ENCODE data around the gene JSRP1.
A peak's percentile ranks its signal among the peaks of the same experiment; 100 is the strongest.

The JSRP1 gene, protein sequence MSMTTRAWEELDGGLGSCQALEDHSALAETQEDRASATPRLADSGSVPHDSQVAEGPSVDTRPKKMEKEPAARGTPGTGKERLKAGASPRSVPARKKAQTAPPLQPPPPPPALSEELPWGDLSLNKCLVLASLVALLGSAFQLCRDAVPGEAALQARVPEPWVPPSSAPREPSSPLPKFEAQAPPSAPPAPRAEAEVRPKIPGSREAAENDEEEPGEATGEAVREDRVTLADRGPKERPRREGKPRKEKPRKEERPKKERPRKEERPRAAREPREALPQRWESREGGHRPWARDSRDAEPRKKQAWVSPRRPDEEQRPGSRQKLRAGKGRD

GRCh38 chr19:2255982-2256685 is at the start of gene JSRP1:
TSS of gene JSRP1 (minus strand) at chr19:2256417. CDS start at chr19:2255314, 1,103 bp downstream.
- DNase-seq: no peak

DNA sequence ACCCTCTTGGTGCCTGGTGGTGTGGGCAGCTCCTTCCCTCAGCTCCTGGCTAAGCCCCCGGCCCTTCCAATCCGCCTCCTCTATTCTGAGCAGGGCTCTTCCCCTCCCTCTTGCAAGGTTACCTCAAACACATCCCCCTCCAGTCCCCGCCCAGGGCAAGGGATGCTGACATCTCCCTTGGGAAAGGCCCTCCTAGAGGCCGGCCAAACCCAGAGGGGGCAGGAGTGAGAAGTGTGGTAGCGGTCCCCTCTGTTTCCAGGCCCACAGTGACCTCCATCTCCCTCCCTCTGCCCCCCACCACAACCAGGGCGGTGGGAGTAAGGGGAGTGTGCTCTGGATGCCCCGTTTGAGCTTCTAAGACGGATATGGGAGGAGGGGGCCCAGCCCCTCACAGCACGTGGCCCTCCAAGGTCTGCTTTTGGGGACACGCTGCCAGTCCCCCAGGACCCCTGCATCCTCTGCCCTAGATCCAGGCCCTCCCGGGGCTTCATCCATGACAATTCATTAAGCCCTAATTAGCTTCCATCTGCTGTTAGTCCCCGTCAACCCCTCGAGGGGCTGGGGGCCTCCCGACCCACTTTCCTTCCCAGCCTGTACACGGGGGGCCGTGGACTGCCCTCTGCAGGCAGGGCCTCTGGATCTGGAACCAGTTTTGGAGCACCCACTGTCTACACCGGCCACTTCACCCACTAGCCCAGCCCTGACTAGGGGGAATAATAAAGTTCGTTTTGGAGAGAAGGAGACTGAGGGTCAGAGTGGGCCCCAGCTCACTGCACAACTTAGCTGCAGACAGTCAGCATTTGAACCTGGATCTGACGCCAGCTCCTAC is 49.4 kb upstream of the JSRP1 start:
- DNase-seq: no peak

DNA sequence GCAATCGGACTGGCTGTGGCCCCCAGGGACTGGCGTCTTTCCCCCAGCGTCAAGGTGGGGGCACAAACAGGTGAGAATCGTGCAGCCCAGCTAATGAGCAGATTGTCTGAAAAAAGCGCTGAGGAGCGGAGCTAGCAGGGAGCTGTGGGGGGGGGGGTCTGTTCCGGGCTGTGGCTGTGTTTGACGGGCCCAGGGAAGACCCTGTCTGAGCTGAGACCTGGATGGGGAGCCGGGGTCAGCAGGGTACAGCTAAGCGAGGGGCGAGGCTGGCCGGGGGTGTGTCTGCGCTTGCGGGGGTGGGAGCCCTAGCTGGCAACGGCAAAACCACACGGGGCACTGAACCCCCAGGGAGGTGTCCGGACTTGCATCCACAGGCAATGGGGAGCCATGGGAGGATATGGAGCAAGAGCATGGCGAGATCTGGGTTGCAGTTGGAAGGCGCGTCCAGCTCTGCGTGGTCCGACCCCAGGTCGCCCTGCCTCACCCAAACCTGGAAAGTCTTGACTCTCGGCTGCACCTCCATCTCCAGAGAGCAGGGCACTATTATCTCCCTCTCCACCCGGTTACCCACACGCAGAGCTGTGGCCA is 47.1 kb upstream of the JSRP1 start:
- DNase-seq: no peak

DNA sequence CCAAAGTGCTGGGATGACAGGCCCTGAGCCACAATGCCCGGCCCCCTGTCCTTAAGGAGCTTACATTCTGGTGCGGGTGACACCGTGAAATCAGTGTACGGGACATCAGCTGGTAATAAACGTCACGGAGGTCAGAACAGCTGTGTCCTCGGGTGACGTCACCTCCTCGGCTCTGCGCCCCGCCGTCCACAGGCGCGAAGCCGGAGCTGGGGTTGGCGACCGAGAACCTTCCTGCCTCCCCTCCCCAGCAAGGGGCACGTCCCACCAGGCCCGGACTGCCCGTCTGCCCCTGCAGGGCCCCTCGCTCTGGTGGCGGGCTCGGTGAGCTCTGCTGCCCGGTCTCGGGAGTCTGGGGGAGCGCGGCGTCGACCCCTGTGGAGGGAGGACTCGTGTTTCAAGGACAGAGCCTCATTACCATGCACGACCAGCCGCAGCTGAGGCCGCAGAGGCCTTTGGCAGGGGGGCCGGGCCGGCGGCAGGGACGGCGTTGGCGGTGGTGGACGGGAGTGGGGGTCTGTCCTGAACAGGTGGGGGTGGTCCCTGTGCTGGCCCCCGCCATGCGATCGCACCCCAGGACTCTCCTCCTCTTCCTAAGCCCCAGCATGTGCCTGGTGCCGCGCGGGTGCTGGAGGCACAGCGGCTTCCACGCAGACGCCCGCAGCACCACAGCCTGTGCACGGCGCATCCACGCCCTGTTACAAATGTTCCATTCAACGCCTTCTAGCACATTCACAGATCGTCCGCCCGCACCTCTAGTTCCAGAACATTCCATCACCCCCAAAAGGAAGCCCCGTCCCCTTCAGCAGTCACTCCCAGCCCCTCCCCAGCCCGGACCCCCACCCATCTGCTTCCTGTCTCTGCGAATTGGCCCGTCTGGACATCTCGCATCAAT is 46.3 kb upstream of the JSRP1 start:
- no peak for DNase-seq

DNA sequence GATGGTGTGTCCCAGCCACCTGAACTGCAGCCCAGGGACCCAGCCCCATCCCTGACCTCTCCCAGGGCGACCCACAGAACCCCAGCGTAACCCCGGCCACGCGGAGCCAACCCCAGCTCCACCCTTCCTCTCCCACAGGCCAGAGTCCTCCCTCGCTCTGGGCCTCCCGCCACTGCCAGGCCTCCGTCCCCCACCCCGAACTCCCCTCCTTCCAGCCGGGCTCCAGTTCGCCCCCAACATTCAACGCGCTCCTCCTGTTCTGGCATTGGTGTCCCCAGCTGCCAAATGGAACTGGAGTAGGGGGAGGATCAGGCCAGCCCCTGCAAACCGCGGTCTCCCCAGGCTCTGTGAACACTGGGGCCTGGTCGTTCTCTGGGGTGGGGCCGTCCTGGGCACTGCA is 44.3 kb upstream of the JSRP1 start:
- DNase-seq: no peak

DNA sequence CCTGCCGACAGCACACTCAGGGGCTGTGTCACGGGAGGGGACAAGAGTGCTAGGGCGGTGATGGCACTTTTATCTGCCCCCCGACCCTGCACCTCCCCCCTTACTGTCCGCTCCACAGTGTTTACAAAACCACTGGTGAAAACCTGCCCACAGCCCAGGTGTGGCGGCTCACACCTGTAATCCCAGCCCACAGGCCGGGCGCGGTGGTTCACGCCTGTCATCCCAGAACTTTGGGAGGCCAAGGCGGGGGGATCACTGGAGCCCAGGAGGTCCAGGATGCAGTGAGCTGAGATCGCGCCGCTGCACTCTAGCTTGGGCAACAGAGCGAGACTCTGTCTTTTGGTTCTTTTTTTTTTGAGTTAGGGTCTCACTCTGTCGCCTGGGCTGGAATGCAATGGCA is 39.9 kb upstream of the JSRP1 start:
- DNase-seq: no peak

- no peak for DNase-seq
Measured at GRCh38 chr19:2294687-2295335, 38.6 kb upstream of the JSRP1 start.

GRCh38 chr19:2291185-2291751 is 35.1 kb upstream of the JSRP1 start:
- DNase-seq: peak; percentile 20 to 39

- DNase-seq: no peak
Measured at GRCh38 chr19:2290441-2291184, 34.4 kb upstream of the JSRP1 start.

GRCh38 chr19:2289714-2290435 is 33.7 kb upstream of the JSRP1 start:
- peak; percentile 95 to 96 for DNase-seq

- no peak for DNase-seq
Measured at GRCh38 chr19:2288818-2289713, 32.8 kb upstream of the JSRP1 start.

- peak in 1 of 2 experiments; percentile 31 for DNase-seq
Measured at GRCh38 chr19:2288338-2288817, 32.2 kb upstream of the JSRP1 start.

GRCh38 chr19:2287585-2288337 is 31.5 kb upstream of the JSRP1 start:
- DNase-seq: peak; percentile 14 to 20

DNA sequence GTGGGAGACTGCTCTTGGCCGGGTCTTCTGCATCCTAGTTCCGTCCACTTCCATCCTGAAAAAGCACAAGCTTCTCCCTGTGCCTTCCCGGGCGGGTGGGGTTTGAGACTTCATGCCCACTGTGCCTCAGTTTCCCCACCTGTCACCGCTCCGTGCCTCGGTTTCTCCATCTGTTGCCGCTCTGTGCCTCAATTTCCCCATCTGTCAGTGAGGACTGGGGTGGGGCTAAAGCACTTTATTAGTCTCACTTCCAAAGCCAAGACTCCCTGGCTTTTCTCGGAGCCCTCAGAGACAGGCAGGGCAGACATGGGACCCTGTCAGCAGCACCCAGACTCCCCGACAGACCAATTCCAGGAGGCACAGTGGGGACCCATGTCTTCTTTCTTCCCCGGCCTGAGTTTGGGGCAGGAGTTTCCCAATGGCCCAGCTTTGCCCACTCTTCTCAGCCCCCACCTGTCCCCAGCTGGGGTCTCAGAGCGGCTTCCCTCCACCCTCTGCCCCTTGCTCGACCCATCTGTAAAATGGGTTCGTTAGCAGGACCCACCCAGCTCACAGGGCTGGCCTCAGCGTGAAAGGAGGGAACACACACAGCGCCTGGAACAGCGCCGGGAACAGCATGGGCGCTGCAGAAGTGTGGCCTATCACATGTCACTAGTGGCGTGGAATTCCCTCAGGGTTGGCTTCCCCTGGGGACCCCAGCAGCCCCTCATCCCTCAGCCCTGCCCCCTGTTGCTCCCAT is 30.4 kb upstream of the JSRP1 start:
- no peak for DNase-seq

GRCh38 chr19:2283835-2284507 is 27.8 kb upstream of the JSRP1 start:
- DNase-seq: no peak

GRCh38 chr19:2282862-2283237 is 26.6 kb upstream of the JSRP1 start:
- DNase-seq: no peak

All from AML-193 (cell line).